Cardiac fibroblast (primary cell): ENCODE results near the gene SDSL.

Experiments
- DNase-seq, 2 donors: peaks; one replicate each; pipeline versions ENCODE4 v3.0.0 to v3.0.0-alpha.2; 2010; ENCODE audit warnings: low read depth in 2 of 2
- H3K4me3 ChIP-seq, 2 donors: replicated peaks in 1 of 2; 1 replicate in 1 of 2; 2 replicates in 1 of 2; pipeline ENCODE4 v1.5.1; 2011; ENCODE audit warnings: low read depth in 2 of 2, low read length in 2 of 2, mild to moderate bottlenecking in 2 of 2, moderate library complexity in 1 of 2
- TF ChIP-seq, protein P1 (sequence below): IDR thresholded peaks from one replicate; pipeline ENCODE4 v1.5.1; 2011; ENCODE audit warnings: low read depth, mild to moderate bottlenecking, low read length, inconsistent platforms

SDSL gene

DNA sequence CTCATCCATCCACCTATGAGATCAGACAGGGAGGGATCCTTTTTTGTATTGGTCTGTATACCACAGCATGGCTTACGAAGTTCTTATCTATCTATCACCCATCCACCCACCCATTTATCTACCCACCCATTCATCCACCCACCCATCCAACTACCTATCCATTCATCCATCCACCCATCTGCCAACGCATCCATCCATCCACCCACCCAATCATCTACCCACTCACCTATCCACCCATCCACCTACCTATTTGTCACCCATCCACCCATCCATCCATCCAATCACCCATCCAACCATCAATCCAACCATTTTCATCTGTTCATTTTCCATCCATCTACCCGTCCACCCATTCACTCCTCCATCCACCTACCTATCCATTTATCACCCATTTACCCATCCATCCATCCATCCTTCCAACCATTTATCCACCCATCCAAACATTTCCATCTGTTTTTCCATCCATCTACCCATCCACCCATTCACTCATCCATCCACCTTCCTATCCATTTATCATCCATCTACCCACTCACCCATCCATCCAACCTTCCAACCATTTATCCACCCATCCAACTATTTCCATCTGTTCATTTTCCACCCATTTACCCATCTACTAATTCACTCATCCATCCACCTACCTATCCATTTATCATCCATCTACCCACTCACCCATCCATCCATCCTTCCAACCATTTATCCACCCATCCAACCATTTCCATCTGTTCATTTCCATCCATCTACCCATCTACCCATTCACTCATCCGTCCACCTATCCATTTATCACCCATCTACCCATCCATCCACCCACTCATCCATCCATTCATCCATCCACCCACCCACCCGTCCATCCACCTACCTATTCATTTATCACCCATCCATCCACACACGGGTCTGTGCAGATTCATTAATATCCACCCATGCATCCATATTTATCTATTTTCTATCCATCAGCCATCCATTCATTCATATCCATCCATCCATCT, 31.8 kb upstream of the SDSL start:
- DNase-seq, result no peak
- H3K4me3 ChIP-seq, result no peak overlapping the region
- TF ChIP-seq, protein P1, sequence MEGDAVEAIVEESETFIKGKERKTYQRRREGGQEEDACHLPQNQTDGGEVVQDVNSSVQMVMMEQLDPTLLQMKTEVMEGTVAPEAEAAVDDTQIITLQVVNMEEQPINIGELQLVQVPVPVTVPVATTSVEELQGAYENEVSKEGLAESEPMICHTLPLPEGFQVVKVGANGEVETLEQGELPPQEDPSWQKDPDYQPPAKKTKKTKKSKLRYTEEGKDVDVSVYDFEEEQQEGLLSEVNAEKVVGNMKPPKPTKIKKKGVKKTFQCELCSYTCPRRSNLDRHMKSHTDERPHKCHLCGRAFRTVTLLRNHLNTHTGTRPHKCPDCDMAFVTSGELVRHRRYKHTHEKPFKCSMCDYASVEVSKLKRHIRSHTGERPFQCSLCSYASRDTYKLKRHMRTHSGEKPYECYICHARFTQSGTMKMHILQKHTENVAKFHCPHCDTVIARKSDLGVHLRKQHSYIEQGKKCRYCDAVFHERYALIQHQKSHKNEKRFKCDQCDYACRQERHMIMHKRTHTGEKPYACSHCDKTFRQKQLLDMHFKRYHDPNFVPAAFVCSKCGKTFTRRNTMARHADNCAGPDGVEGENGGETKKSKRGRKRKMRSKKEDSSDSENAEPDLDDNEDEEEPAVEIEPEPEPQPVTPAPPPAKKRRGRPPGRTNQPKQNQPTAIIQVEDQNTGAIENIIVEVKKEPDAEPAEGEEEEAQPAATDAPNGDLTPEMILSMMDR, result no peak

DNA sequence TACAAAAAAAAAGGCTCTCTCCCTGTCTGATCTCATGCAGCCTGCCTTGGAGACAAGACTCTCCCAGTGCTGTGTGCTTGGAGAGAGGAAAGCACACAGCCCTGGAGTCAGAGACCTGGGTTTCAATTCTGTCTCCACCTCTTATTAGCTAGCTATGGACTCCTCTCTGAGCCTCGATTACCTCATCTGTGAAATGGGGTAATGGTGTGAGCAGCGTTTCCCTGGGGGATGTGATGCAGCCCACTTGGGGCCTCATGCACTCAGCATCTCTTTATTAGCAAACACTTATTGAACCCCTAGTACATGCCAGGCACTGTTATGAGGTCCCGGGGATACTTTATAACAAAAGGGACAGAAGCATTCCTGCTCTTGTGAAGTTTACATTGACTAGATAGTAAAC, 31.0 kb upstream of the SDSL start:
- no peak for DNase-seq
- TF ChIP-seq, protein P1, result no peak
- H3K4me3 ChIP-seq, result no peak overlapping the region

DNA sequence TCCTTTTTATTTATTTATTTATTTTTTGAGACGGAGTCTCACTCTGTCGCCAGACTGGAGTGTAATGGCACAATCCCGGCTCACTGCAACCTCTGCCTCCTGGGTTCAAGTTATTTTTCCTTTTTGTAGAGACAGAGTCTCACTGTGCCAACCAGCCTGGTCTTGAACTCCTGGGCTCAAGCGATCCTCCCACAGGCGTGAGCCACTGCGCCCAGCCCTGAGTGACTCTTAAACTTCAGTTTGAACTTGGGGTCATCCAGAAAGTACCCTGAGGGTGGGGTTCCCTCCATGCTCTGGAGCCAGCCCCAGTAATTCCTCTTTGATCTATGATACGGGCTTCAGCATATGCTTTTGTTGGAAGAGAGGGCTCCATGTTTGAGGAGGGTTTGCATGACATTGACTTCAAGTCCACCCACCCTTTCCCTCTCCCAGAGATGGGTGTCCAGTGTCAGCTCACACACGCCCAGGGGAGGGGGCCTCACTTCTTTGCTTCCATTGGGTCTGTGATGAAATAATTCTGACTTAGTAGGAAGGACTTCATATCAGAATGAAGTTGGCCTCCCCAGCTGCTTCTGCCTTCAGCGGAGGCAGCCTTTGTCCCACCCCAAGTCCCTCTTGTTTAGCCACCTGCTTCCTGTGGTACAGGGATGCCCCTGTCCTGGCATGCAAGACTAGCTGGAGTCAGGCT, 30.4 kb upstream of the SDSL start:
- TF ChIP-seq, protein P1, result no peak
- DNase-seq, result no peak
- no peak overlapping the region for H3K4me3 ChIP-seq

DNA sequence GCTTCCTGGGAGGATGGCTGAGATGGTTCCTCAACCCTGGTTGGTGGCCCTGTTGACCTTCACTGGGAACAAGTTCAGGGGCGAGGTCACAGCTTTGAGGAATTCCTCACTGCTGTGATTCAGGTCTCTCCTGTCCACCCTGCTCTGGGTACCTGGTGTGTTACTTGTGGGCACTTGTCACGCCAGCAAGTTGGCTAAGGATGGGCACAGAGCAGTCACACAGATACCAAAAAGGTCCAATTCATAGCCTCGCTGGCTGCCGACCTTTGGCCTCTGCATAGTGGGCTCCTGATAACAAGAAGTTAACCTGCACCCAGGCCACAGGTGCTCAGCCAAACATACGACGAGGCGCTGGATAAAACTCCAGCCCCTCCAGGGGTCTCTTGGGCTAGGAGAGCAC, 29.7 kb upstream of the SDSL start:
- DNase-seq, result no peak
- TF ChIP-seq, protein P1, result no peak
- no peak overlapping the region for H3K4me3 ChIP-seq

DNA sequence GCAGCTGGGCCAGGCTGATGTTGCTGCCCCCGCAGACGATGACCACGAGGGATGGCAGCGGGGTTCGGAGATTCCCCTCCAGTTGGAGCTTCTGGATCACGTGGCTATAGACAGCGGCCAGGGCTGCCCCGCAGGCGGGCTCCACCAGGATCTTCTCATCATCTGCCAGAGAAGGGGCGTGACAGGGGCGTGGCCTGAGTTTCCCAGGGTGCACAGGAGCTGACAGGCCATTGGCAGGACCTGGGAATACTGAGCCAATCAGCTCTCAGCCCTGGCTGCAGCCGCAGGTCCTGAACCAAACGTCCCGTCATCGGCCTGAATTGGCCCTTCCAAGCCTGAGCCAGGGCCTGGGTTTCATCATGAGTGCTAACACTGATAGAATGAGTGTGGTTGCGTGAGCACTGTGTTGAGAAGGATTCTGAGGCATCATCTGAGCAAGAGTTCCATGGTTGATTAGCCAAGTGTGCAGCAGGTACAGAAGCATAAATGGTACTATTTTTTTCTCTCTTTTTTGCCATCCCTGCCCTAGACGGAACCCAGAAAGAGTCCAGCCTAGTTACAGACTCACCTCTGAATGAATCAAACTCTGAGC, 29.1 kb upstream of the SDSL start:
- TF ChIP-seq, protein P1, result no peak
- no peak overlapping the region for H3K4me3 ChIP-seq
- peak; percentile 31 to 49 for DNase-seq

DNA sequence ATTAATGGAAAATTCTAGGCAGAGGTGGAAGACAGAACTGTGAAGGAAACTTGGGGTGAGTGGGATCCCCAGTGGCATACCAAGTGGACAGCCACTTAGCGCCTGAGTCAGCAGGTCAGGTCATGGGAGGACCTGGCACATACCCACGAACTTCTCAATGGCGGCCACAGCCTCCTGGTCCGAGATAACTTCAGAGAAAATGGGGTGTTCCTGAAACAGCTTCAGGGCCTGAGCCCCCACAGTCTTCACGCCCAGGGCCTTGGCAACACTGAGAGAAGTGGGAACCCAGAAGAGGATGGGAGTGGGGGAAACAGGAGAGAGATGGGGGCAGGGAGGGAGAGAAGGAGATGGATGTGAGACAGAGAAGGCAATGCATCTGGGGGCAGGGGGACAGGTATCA, 28.4 kb upstream of the SDSL start:
- TF ChIP-seq, protein P1, result no peak
- H3K4me3 ChIP-seq, result no peak overlapping the region
- DNase-seq, result no peak
